Nucleus accumbens (tissue), 56 donors: Measurements from ENCODE around the gene CIP2A.
A peak's percentile ranks its signal among the peaks of the same experiment; 100 is the strongest.
"Not testable (repeated sequence)": the region's sequence is repeated elsewhere in the genome, so short reads cannot be mapped to it uniquely, and the experiment has no call there.

ENCODE experiments used
- DNase-seq, 56 donors: peaks; one replicate each; lab custom pipeline; 2025; lab: John Stamatoyannopoulos, UW

Gene CIP2A

DNA sequence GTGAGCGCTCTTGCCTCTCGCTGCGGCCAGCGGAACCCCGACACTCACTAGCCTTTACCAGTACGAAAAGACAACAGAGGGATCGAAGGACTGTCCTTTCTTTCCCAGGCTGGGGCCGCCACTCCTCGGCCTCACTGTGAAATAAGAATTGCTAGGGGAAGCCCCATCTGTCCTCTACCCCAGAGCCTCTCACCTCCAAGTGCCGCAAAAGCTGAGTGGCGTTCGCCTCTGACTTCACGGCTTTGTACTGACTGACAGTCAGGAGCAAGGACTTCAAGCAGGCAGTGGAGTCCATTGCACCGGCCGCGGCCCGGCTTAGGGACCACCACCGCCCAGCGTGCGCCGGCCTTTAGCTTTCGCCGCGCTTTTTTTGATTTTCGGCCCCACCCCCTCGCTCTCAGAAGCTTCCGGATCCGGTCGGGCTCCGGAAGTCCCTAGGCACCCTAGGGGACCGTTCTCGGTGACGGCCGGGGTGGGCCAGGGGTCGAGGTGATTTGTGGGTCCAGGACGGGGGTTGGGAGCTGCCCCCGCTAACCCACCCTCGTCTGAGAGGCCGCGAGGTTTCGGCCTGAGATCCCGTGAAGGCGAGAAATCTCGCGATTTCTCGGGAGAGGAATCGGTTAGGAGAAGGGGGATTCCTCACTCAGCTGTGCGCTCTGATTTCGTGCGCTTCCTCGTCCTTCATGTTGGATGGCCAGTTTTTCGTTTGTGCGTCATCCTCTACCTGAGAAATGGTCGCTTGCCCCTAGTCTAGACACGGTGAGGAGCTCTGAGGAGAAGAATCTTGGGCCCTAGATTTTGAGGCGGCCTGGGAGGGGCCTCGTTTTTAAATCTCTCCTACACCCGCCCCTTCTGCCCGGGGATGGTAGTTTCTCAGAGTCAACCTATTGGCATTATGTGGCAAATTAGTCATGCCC lies at the start of gene CIP2A, which contains the start of gene DZIP3:
CIP2A (minus strand) TSS at position 358 of the 917 bp plus-strand sequence; CDS start at position 295, 63 bp downstream.
DZIP3 (plus strand) TSS at position 642 of the 917 bp plus-strand sequence. CDS start 15,685 bp downstream, outside the sequence.
- peak in 55 of 56 donors; percentile 36 to 90 (median 74) for DNase-seq

DNA sequence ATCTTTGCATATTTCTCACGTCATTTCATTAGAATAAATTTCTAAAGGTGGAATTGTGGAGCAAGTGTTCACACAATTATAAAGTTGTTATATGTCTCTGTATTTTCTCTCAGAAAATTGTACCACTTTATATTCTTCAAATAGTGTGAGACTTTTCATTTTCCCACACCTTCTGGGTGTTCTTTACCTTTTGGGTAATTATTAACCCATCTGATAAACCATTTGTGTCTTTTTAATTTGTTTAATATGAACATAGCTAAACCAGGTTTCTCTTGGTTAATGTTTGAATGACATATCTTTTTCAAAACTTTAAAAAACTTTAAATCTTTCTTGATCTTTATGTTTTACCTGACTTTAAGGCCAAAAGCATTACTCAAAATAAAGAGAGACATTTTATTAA lies 40.7 kb upstream of the CIP2A start:
- DNase-seq, result no peak

DNA sequence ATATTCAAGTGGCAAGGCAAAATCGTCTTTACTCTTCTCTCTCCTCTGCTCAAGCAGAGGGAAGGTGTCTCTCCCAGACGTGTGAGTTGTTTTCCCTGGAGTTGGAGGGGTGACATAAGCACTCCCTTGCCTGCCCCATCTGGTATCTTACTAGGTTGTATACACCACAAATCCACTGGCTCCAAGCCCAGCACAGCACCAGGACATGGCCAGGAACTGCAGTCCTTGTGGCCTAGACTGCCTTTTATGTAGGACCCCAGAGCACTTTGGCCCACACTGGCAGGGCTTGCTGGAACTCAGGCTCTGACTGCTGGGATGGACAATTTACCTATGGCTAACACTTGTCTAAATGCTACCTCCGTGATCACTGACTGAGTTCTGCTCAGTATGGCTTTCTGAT lies 34.3 kb upstream of the CIP2A start:
- DNase-seq, result no peak

DNA sequence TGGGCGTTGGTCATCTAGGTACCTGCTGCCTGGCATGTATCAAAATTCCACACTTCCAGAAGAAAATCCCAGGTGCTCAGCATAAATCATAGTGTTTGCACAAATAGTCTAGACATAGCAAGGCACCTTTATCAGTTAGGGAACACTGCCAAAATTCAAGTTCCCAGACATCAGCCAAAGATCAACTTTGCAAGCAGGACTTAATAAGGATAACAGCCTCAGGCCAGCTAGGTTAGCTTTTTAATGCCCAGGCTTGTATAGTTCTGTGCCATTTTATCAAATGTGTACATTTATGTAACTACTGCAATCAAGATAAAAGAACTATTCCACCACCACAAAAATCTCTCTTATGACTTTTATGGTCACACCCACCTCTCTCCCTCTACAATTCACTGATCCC lies 31.0 kb upstream of the CIP2A start:
- no peak for DNase-seq

DNA sequence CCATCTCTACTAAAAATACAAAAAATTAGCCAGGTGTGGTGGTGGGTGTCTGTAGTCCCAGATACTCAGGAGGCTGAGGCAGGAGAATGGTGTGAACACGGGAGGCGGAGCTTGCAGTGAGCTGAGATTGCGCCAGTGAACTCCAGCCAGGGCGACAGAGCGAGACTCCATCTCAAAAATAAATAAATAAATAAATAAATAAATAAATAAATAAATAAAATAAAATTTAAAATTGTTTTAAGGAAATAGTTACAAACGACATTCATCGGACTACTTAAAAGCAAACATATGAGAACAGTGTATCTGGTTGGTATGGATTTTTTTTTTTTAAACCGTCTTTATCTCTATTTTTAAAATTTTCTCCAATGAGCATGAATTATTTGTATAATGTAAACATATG lies 26.9 kb upstream of the CIP2A start:
- not testable (repeated sequence) for DNase-seq

DNA sequence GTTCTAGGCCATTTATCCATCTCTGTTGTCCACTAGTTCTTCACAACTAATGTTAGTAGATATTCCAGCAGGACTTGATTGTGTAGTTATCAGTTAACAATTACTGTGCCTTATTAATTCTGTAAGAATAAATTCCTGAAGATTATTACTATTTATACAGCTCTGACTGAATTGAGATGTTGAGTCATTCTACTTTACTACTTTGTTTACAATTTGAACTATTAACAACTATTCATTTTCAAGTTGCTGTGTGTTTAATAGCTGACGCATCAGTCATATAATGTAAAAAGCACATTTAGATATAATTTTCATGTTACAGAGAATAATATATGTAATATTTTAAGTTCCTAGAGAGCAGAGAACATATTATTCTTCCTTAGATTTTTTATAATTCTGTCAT lies 21.4 kb upstream of the CIP2A start:
- no peak for DNase-seq

DNA sequence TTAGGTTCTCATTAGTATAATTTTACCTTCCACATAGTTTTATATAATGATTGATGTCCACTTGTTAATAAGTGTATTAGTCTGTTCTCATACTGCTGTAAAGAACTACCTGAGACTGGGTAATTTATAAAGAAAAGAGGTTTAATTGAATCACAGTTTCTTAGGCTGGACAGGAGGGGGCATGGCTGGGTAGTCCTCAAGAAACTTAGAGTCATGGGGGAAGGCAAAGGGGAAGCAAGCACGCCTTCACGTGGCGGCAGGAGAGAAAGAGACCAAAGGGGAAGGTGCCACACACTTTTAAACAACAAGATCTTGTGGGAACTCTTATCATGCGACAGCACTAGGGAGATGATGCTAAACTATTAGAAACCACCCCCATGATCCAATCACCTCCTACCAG lies 19.5 kb upstream of the CIP2A start:
- DNase-seq, result no peak

DNA sequence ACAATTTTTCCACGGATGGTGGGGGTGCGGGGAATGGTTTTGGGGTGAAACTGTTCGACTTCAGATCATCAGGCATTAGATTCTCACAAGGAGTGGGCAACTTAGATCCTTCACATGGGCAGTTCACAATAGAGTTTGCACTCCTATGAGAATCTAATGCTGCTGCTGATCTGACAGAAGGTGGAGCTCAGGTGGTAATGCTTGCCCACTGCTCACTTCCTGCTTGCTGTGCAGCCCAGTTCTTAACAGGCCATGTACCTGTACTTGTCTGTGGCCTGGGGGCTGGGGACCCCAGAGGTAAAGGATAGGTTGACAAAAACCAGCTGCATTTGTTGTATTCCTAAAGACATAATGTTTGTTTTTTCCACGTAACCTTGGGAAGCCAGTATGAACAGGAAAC lies 16.3 kb upstream of the CIP2A start:
- no peak for DNase-seq

DNA sequence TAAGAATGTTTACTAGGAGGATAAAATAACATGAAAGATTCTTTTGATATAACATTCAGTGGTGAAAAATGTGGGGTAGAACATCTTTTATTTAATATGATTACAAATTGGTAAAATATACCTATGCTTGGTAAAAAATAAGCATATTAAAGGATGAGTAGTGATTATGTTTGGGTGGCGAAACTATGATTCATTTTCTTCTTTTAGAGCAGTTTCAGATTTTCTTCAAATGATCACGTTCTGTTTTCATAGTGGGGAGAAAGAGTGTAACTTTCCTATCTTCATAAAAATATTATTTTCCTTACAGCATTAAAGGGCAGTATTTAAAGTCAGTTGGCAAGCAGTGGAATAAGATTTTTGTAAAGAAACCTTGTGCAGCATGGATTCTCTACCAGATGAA lies 15.8 kb upstream of the CIP2A start:
- DNase-seq, result no peak

DNA sequence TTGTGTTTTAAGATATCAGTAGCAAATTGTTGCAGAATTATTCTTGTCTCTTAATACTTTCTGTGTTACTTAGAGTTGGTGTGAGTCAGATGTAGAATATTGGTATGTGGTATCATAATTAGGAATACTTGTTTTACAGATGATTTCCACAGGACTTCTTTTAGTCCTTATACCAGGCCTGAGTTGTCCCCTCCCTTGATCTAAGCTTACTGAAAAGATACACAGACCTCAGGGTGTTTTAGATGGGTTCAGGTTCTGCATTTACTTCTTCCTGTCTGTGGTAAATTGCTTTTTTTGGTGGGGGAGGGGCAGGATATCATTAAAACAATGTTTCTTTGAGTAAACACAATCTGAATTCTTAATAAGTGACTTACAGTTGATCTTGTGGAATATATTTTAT lies 14.5 kb upstream of the CIP2A start:
- no peak for DNase-seq

DNA sequence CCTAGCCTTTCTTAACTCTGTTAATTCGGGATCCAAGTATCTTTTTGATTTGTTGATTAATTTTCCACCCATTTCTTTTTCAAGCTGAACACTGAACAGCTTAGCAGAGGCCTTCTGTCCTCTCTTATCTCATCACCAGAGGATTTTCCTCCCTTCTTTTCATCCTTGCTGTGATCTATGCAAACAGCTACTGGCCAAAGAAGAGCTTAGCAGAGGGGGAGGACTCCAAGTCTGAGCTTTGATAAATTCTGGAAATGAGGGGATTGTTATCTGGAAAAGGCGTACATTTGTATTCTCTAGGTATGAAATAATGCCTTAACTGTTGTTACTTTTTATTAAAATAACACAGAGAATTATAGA lies 13.7 kb upstream of the CIP2A start:
- DNase-seq, result no peak

DNA sequence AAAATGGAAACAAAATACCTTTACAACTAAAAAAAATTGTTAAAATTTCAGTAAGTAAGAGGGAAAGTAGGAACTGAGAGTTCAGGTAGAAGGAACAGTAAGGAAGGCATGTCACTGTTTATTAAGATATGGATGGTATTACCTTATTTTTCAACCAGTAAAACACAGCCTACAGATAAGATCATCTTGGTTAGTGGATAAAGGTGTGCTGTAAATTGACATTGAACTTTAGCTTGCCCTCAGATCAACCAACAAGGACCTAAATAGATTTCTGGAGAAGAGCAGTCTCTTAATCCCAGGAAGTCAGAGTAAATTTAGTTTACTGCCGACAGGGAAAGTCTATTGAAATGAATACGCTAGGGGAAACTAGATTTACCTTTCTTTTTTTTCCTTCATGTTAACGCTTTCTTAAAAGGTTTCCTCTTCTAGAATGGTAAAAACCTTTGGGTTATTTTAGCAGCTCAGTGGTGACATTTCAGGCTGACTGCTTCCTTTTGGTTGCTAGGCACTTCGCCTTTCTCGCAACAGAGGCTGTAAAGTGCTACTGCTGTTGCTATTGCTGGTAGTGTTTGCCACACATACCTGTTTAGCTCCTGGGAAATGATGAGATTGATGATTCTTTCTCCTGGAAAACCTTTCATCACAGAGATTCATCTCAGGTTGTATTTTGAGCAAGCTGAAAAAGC lies 13.2 kb upstream of the CIP2A start:
- DNase-seq, result peak in 19 of 56 donors; percentile 3 to 66 (median 15)

DNA sequence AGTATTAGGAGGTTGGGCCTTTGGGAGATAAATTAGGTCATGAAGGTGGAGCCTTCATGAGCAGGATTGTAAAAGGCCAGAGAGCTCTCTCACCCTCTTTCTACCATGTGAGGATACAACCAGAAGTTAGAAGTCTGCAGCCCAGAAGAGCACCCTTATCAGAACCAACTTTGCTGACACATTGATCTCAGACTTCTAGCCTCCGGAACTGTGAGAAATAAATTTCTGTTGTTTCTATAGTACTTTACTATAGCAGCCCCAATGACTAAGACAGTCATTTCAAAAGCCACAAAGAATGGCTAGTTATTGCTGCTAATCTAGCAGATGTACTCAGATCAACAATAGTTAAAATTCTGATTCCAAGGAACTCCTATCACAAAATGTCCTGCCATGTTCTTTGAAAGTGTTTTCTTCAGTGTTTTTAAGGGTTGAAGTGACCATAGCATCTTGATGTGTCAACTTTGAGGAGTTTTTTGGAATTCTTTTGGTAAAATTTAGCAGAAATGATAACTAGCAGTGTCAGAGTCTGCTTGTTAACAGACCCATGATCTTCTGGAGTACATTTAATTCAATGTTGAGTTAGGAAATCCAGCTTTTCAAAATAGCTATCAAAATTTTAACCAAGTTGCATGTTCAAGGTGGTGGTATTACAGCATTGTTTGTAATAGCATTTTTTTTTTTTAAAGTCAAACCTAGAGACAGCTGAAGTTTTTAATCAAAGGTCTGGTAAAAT lies 10.6 kb upstream of the CIP2A start:
- DNase-seq, result no peak

DNA sequence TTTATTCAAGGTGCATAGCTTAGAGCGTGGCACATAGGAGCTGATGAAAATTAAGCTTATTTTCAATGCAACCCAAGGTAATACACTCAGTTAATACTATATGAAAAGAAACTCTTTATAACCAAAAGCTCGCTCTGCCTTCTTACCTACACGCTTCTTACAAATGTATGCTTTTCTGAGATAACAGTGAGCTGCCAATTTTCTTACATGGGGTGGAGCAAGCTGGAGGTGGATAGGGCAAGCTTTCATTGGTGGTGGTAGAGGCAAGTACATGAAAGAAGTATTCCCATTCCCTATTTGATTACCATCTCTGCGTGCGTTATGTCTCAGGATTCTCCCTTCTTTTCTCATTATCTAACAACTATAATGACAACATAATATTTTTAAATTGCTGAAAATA lies 9.1 kb upstream of the CIP2A start:
- DNase-seq, result no peak

DNA sequence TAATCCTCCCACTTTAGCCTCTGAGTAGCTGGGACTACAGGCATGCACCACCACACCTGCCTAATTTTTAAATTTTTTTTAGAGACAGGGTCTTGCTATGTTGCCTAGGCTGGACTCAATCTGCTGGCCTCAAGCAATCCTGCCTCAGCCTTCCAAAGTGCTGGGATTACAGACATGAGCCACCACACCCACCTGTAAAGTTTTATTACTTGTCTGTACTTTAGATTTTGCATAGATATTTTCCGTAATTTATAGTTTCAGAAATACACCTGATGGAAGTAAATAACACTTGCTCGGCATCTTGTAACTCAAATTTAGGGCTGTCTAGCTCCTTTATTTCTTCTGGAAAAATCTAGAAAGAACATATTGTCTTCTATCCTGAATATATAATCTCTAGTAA lies 6.1 kb upstream of the CIP2A start:
- no peak for DNase-seq

DNA sequence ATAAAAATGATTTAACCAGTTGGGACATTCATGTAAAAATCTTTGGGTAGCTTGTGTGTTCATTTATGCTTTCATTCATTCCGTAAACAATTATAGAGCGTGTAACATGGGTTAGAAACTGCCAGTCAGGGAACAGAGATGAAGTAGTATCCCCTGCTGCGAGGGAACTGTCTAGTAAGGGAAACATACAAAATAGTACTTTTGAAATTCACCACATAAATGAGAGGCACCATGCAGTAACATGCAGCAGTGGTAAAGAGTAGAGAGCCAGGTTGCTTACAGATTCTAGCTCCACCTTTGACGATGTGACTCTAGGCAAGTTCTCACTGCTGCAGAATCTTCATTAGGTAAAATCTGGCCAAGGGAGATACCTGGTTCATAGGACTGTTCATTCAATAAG lies 1.2 kb upstream of the CIP2A start:
- no peak for DNase-seq

DNA sequence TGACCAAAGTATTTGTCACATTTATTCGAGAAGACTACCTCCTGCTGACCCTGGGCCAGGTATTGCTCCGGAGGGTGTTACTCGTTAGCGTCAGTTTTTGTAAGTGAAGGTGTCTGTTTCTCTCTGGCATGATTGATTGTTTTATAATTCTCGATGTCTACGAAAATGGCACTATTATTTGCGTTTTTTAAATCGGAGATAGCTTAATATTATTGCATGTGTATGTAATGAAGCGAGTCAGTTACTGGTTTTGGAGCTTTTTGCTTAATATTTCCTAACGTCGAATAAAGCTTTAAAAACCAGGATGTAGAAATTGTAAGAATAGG lies 723 bp upstream of the CIP2A start:
- DNase-seq, result no peak

DNA sequence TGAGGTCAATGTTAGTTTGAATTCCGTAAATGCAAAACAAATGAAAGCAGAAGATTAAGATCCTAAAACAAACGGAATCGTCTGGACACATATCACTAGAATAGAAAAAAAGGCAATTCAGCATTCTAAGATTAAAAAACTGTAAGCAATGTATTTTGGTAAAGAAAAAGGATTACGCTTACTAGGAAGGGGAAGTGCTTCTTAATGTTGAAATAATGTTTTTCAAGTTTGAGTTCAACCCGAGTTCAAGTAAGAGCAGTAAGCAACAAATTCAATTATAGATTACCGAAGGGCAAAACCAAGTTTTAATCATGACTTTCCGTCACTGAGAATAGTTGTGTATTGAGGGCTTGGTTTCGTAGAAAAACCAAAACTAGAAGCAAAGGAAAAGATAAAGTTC lies 637 bp downstream of the CIP2A start:
- no peak for DNase-seq

DNA sequence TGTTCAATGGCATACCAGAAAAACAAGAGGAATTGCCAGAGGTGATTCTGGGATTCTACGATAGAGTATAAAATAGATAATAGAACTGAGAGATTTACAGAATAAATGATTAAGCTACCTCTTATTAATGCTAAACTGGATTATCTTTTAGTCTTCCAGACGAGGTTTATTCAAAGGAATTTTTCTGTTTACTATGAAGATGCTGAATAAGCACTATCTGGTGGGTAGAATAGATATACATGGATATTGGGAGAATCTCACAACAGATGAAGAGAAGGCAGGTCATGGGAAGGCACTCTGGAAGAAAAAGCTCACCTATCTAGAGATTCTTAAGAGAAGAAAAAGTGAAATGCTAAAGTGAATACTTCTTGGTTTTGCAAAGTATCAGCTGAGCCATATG lies 11.2 kb downstream of the CIP2A start:
- DNase-seq, result no peak

DNA sequence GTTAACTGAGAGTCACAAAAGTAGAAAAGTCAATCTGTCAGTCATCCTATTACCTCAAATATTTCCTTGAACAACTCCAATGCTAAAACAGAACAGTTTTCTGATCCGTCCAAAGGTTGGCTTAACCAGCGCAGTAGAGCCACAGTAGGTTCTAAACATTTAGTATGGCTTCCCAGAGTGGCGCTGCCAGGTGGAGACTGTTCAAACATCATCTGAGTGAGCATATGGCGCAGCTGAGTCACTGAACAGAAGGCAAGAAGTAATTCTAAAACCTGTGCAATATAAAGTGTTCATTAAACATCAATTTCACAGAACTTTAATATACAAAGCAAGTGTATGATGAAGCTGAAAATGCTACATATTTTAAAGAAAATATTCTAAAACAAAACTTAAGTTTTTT lies 19.9 kb downstream of the CIP2A start:
- no peak for DNase-seq

DNA sequence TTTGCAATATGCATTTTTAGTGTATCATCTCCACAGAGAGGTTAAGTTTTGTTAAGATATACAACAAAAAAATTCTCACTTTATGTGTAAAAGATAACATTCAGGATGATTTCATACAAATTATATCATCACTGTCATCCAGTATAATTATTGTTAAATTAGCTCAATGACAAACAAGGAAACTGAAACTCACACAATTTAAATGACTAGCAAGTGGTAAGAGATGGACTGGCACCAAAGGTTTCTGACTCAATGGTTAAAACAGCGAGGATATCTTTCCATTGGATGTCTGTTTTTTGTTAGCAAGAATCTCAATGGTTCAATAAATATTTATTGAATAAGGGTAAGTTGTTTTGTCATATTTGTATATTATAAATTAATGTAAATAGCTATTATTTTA lies 22.6 kb downstream of the CIP2A start:
- DNase-seq, result no peak
